HG02970 (cell line): ENCODE measurements around the gene DHX35.

Source experiments
- ATAC-seq: cut with Tn5 transposase; IDR thresholded peaks from one replicate; pipeline ENCODE4 v1.9.1; 2021; ENCODE audit warnings: mild to moderate bottlenecking, moderate library complexity, moderate number of reproducible peaks; ENCODE audit not compliant: unreplicated experiment, low FRiP score

The DHX35 gene

DNA sequence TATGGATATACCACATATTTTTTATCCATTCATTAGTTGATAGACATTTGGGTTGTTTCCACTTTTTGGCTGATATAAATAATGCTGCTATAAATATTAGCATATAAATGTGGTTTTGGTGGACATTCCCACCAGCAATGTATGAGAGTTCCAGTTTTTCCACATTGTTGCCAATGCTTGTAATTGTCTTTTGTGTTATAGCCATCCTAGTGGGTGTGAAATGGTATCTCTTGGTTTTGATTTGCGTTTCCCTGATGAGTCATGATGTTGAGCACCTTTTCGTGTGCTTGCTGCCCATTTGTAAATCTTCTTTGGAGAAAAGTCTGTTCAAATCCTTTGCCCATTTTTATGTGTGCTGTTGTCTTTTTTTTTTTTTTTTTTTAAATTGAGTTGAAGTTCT, 54.4 kb downstream of the DHX35 start:
- no peak for ATAC-seq

DNA sequence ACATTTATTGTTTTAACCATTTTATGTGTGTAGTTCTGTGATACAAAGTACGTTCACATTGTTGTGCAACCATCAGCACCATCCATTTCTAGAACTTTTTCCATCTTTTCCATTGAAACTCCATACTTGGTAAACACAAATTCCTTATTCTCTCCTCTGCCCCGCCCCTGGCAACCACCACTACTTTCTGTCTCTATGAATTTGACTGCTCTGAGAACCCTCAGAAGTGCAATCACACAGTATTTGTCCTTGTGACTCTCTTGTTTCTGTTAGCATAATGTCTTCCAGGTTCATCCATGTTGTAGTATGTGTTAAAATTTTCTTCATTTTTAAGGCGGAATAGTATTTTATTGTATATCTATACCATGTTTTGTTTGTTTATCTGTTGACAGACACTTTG, 56.9 kb downstream of the DHX35 start:
- no peak for ATAC-seq

DNA sequence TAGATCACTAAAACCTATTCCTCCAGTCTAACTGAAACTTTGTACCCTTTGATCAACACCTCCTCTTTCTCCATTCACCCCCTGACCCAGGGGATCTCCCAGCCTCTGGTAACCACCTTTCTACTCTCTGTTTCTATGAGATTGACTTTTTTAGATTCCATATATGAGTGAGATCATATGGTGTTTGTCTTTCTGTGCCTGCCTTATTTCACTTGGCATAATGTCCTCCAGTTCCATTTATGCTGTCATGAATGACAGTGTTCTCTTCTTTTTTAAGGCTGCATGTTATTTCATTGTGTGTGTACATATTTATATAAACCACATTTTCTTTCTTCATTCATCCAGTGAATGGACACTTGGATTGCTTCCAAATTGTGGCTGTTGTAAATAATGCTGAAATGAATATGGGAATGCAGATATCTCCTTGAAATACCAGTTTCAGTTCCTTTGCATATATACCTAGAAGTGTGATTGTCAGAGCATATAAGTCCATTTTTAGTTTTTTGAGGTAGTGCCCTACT, 57.7 kb downstream of the DHX35 start:
- ATAC-seq = peak; percentile 60

DNA sequence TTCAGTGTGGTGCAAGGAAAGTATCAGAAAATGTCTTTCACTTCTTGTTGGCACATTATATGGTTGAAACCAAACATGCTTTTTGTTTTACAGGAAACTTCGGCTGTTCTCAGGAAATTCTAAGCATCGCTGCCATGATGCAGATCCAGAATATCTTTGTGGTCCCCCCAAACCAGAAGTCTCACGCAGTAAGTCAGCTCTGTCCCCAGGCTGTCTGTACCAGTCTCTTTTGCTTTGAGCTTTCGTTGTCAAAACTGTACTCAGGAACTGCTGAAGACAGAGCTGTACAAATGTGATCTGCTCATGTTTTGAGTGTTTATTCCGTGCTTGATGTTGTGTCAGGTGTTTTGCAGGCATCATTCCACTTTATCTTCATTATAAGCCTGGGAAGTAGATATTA, 59.6 kb downstream of the DHX35 start:
- ATAC-seq = no peak

GRCh38 chr20:39025883-39026282, 63.7 kb downstream of the DHX35 start:
- no peak for ATAC-seq

- ATAC-seq = no peak
Observed at GRCh38 chr20:39029364-39029763, 67.2 kb downstream of the DHX35 start.

DNA sequence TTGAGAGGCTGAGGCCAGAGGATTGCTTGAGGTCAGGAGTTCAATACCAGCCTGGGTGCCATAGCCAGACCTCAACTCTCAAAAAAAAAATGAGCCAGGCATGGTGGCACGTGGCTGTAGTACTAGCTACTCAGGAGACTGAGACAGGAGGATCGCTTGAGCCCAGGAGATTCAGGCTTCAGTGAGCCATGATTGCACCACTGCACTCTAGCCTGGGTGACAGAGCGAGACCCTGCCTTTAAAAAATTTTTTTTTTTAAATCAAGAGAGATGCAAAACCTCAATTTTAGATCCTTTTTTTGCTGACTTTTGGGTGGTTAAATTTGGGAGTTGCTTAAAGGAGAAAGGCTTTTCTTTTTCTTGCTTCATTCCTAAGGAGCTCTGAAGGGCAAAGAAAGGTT, 70.9 kb downstream of the DHX35 start:
- no peak for ATAC-seq

DNA sequence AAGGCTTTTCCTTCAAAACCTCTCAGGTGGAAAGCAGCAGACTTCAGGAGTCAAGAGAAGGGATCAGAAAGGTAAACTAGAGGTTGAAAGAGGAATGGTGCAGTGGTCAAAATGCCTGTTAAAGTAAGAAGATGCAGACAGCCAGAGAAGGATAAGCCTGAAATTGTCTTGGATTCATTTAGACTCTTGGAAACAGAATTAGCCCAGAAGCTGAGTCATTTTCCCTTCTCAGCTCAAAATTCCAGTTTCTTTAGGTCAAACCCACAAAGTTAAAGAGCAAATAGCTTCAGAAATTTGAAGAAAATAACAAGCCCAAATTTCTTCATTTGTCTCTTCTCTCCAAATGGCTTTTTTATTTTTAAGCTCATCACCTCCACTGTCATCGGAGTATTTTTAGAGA, 73.9 kb downstream of the DHX35 start:
- no peak for ATAC-seq

GRCh38 chr20:39036851-39037250, 74.7 kb downstream of the DHX35 start:
- no peak for ATAC-seq

DNA sequence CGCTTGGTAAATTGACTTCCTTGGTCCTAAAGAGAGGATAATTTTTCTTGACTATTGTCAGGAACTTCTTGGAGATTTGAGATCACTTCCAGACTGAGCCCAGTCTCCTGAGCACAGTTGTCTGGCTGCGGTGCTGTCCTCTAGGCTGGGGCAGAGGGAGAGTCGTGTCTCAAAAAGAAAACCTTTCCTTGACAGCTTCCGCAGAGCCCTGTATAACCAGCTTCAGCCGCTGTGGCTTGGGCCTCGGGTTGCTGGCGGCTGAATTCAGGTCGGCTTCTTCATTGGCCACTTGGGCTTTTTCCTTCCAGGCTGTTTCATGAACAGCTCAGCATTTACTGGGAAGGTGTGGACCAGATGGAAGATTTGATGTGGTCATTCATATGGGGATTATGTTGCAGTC, 75.9 kb downstream of the DHX35 start:
- no peak for ATAC-seq

DNA sequence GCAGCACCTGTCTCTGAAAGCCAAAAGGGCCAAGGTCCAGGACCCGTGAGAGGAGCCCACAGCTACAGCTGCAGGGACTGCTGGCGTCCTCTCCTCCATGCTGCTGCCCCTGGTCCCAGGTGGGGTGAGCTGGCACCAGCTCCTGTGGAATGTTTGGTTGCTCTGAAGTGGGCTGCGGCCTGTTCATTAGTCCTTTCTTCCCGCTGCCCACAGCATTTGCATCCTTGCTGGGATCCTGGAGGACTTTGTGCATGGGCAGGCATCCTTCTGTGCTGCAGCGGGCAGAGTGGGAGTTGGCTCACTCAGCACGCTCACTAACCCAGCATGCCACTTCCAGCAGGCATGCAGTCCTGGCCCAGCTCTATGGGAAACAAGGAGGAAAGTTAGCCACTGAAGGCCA, 76.4 kb downstream of the DHX35 start:
- ATAC-seq = no peak

- ATAC-seq = no peak
Observed at GRCh38 chr20:39039261-39039660, 77.1 kb downstream of the DHX35 start.

GRCh38 chr20:39040116-39040515, 78.0 kb downstream of the DHX35 start:
- no peak for ATAC-seq

DNA sequence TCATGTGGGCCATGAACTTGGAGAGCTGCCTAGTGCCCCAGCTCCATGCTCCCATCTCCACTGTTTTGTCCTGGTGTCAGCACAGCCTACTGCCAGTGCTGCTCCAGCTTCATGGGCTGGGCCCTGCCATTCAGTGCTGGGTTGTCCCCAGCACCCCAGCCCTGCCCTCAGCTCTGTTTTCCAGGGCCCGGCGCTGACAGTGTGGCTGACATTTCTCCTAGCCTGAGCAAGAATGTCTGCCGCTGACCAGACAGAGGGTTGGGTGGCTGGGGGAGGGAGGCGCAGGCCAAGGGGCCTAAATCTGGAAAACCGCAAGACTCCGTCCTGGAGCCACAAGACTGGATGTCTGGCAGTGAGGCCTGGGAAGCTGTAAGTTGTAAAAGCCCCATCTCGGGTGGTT, 78.9 kb downstream of the DHX35 start:
- no peak for ATAC-seq

DNA sequence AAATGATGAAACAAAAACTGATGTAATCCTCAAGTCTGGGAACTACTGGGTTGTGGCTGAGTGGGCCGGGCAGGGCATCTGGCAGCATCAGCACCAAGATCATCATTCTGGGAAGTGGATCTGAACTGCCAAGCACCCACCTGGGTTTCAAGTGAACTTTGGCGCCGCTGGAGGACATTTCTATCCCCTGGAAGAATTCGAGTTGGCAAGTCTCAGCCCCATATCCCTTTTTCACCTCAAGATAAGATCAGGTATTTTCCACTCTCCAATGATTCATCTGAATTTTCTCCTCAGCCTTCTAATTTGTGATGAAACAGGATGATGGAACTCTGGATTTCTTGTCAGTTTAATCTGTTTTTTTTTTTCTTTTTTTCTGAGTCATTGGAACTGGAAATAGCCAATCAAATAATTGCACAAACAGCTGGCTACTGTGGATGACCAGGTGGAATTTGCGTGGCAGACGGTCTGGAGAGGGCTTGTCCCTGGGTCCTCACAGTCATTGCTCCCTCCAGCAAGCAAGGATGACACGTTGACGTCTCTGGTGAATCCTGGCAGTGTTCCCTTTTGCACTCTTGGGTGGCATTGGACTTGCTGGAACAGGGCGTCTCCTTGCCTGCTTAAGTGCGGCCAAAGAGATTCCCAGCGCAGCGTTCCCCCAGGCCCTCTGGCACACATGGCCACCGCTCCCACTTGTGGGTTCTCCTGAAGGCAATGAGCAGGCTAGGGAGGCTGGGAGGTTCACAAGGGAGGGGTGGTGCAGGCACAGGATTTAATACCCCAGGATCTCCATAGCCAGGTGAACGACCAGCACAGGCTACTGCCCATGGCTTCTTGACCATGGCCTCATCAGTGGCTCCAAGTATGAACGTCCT, 80.4 kb downstream of the DHX35 start:
- no peak for ATAC-seq

GRCh38 chr20:39044501-39044900, 82.4 kb downstream of the DHX35 start:
- ATAC-seq = no peak

DNA sequence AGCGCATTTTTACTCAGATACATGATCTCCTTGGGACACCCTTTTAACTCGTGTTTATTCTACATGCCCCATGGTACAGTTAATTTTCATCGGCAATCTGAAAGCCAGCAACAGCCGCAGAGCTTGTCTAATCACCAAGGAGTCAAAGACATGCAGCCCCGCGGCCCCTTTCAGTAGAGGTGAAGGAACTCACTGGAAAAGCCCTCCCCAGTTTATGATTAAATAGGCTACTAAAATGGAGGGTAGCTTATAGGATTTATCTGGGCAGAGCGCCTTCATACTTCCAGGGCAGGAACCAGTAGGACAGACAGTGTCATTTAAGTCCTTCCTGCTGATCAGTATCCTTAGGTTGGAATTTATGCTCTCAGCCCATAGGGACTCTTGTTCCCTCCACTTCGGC, 83.5 kb downstream of the DHX35 start:
- ATAC-seq = no peak

GRCh38 chr20:39047417-39047985, 85.4 kb downstream of the DHX35 start:
- ATAC-seq = no peak

DNA sequence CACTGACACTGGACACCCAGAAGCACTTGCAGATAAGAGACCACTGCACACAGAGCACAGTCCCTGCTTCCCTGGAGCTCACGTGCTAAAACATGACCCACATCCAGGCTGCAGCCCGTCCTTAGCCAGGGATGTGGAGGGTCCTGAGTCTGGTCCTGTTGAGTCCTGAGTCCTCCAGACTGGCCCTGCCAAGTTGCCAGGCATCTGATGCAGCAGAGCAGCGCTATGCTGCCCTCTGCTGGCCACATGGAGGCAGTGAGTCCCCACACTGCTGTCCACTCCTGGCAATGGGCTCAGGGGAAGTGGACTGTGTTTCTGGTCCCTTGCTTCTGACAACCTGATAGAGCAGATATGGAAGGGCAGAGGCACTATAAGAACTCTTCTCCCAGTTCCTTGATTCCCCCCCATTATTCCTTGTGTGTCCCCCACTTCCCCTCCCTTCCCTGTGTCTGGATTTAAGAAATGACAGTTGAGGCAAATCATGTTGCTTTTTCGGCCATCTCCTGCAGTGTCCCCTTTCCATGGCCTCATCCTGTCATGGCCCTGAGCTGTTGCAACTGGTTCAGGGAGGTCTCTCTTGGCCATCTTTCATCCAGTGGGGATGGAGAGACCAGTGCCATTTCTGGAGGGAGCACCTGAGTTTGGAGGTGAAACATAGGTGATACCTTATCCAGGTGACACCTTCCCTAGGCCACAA, 86.0 kb downstream of the DHX35 start:
- ATAC-seq = no peak

- no peak for ATAC-seq
Observed at GRCh38 chr20:39049148-39049547, 87.0 kb downstream of the DHX35 start.
